Gastrocnemius medialis (tissue), 4 donors: ENCODE results near the gene ANKS1B. TPM values are rescaled to one million over a fixed set of nuclear protein-coding genes. Genes with fewer than 3 reads are reported as not detected.

Source experiments
- ATAC-seq, 2 donors: fragments of 150-250 bp; one replicate each; pipeline ENCODE4 v1.9.1; 2016
- DNase-seq, 2 donors: peaks; one replicate each; pipeline ENCODE4 v3.0.0-alpha.2; 2019
- H3K27ac ChIP-seq, 4 donors: fragments of 200-600 bp; sonication (generic); 1 replicate in 1 of 4; 2 replicates in 3 of 4; pipeline ENCODE4 v1.5.1; 2016 to 2018; ENCODE audit warnings: mild to moderate bottlenecking in 2 of 4, moderate library complexity in 1 of 4
- H3K27me3 ChIP-seq, 3 donors: fragments of 200-600 bp; sonication (generic) in 2 of 3; 1 replicate in 1 of 3; 2 replicates in 2 of 3; pipeline versions ENCODE4 v1.5.1 to v1.6.0; 2016 to 2019; ENCODE audit warnings: mild to moderate bottlenecking in 1 of 3, moderate library complexity in 1 of 3
- H3K36me3 ChIP-seq, 2 donors: fragments of 200-600 bp; sonication (generic) in 1 of 2; one replicate each; pipeline ENCODE4 v1.5.1; 2017 to 2018
- H3K4me1 ChIP-seq, 2 donors: fragments of 200-600 bp; sonication (generic) in 1 of 2; one replicate each; pipeline ENCODE4 v1.5.1; 2016 to 2017; ENCODE audit warnings: mild to moderate bottlenecking in 2 of 2
- H3K4me3 ChIP-seq, 4 donors: fragments of 200-600 bp; sonication (generic) in 3 of 4; 1 replicate in 1 of 4; 2 replicates in 3 of 4; pipeline ENCODE4 v1.5.1; 2016 to 2019; ENCODE audit warnings: mild to moderate bottlenecking in 2 of 4
- H3K9me3 ChIP-seq, 3 donors: fragments of 200-600 bp; sonication (generic) in 2 of 3; 1 replicate in 1 of 3; 2 replicates in 2 of 3; pipeline ENCODE4 v1.5.1; 2016 to 2019
- CTCF ChIP-seq, 5 experiments: fragments of 450-650 bp in 3 of 5; fragments of 200-600 bp in 2 of 5; sonication (generic) in 2 of 5; IDR thresholded peaks in 4 of 5; conservative IDR thresholded peaks in 1 of 5; 1 replicate in 4 of 5; 2 replicates in 1 of 5; pipeline ENCODE4 v1.5.1; 2016 to 2019; ENCODE audit warnings: antibody characterized with exemption in 5 of 5, mild to moderate bottlenecking in 3 of 5, moderate library complexity in 3 of 5
- POLR2A ChIP-seq, 2 donors: fragments of 450-650 bp; IDR thresholded peaks; one replicate each; pipeline ENCODE4 v1.6.1; 2017; ENCODE audit warnings: antibody characterized with exemption in 2 of 2, mild to moderate bottlenecking in 2 of 2, moderate library complexity in 2 of 2
- in situ Hi-C, 4 donors: fragments of 200-750 bp; cut with MboI; loops; one replicate each; pipeline versions ENCODE4 v1.15.0 to v1.8.0; 2017; ENCODE audit warnings: low sequenced_read_pairs in 4 of 4
- intact Hi-C: fragments of 100-400 bp; cut with DNase I; formaldehyde crosslinking; loops from one replicate; pipeline ENCODE4 v1.15.1; 2023; ENCODE audit warnings: low total_unique reads
- total RNA-seq, 4 donors: library from RNA; depleted of rRNA; stranded (reverse); fragments of >200 nt; gene quantifications; one replicate each; pipeline versions ENCODE4 v1.1.0 to v1.2.3, GENCODE V29; 2016

The ANKS1B gene
- total RNA-seq, 4 donors from 2014 or later = 3.9 to 14.5 (median 5.7) TPM

GRCh38 chr12:99386907-99387306 is 597.8 kb downstream of the ANKS1B start:
- Histone ChIP-seq H3K27me3 (no peaks in the 10 kb centered on the region), H3K27ac (no peak overlapping the region), H3K4me1 (no peaks in the 10 kb centered on the region), H3K4me3 (no peak overlapping the region), H3K9me3 (no peaks in the 10 kb centered on the region), H3K36me3 (no peaks in the 10 kb centered on the region)
- in situ Hi-C loops = no loop called here
- no peak for ATAC-seq
- DNase-seq = no peak
- TF ChIP-seq CTCF (IDR thresholded peaks at IDR 0.05 in 4 of 5, conservative IDR thresholded peaks at IDR 0.05 in 1 of 5) (no peak), POLR2A (IDR thresholded peaks at IDR 0.05) (no peak)
- intact Hi-C loops = no loop called here

GRCh38 chr12:99383258-99383657 is 601.5 kb downstream of the ANKS1B start:
- TF ChIP-seq CTCF (IDR thresholded peaks at IDR 0.05 in 4 of 5, conservative IDR thresholded peaks at IDR 0.05 in 1 of 5) = no peak
- TF ChIP-seq POLR2A (IDR thresholded peaks at IDR 0.05) = no peak
- no peak overlapping the region for H3K27ac ChIP-seq
- H3K4me3 ChIP-seq = no peak overlapping the region
- no peak for DNase-seq
- no peaks in the 10 kb centered on the region for H3K9me3 ChIP-seq
- H3K4me1 ChIP-seq = no peaks in the 10 kb centered on the region
- no peaks in the 10 kb centered on the region for H3K36me3 ChIP-seq
- no peaks in the 10 kb centered on the region for H3K27me3 ChIP-seq
- in situ Hi-C loops = no loop called here
- intact Hi-C loops = no loop called here
- no peak for ATAC-seq

- DNase-seq = no peak
- H3K9me3 ChIP-seq = no peaks in the 10 kb centered on the region
- intact Hi-C loops (no loop called here), in situ Hi-C loops (no loop called here)
- H3K4me1 ChIP-seq = no peaks in the 10 kb centered on the region
- H3K4me3 ChIP-seq = no peak overlapping the region
- H3K36me3 ChIP-seq = no peaks in the 10 kb centered on the region
- H3K27me3 ChIP-seq = no peaks in the 10 kb centered on the region
- ATAC-seq = no peak
- H3K27ac ChIP-seq = no peak overlapping the region
- TF ChIP-seq POLR2A (IDR thresholded peaks at IDR 0.05) = no peak
- no peak for TF ChIP-seq CTCF (IDR thresholded peaks at IDR 0.05 in 4 of 5, conservative IDR thresholded peaks at IDR 0.05 in 1 of 5)
These were observed 602.7 kb downstream of the ANKS1B start for GRCh38 chr12:99381992-99382391.

- Histone ChIP-seq H3K36me3 (no peaks in the 10 kb centered on the region), H3K27ac (no peak overlapping the region), H3K9me3 (no peaks in the 10 kb centered on the region), H3K4me1 (no peaks in the 10 kb centered on the region), H3K27me3 (no peaks in the 10 kb centered on the region), H3K4me3 (no peak overlapping the region)
- in situ Hi-C loops (no loop called here), intact Hi-C loops (no loop called here)
- TF ChIP-seq CTCF (IDR thresholded peaks at IDR 0.05 in 4 of 5, conservative IDR thresholded peaks at IDR 0.05 in 1 of 5) (no peak), POLR2A (IDR thresholded peaks at IDR 0.05) (no peak)
- ATAC-seq (no peak), DNase-seq (no peak)
These were observed 604.0 kb downstream of the ANKS1B start for GRCh38 chr12:99380701-99381100.

GRCh38 chr12:99374023-99374422 is 610.7 kb downstream of the ANKS1B start:
- in situ Hi-C loops (no loop called here), intact Hi-C loops (no loop called here)
- Histone ChIP-seq H3K36me3 (no peaks in the 10 kb centered on the region), H3K4me3 (no peak overlapping the region), H3K4me1 (no peaks in the 10 kb centered on the region), H3K9me3 (no peaks in the 10 kb centered on the region), H3K27ac (no peak overlapping the region), H3K27me3 (no peaks in the 10 kb centered on the region)
- DNase-seq (no peak), ATAC-seq (no peak)
- TF ChIP-seq CTCF (IDR thresholded peaks at IDR 0.05 in 4 of 5, conservative IDR thresholded peaks at IDR 0.05 in 1 of 5) = no peak
- no peak for TF ChIP-seq POLR2A (IDR thresholded peaks at IDR 0.05)
